GM20000 (cell line): Measurements from ENCODE around the gene SCRN1.

ENCODE experiments used
- DNase-seq: peaks from one replicate; pipeline ENCODE4 v3.0.0; 2012; ENCODE audit warnings: low spot score
- TF ChIP-seq, protein P1 (sequence below): IDR thresholded peaks from 2 replicates; pipeline ENCODE4 v1.5.1; 2012; ENCODE audit warnings: mild to moderate bottlenecking, control low read depth; ENCODE audit errors: extremely low read depth, missing control alignments

The SCRN1 gene

DNA sequence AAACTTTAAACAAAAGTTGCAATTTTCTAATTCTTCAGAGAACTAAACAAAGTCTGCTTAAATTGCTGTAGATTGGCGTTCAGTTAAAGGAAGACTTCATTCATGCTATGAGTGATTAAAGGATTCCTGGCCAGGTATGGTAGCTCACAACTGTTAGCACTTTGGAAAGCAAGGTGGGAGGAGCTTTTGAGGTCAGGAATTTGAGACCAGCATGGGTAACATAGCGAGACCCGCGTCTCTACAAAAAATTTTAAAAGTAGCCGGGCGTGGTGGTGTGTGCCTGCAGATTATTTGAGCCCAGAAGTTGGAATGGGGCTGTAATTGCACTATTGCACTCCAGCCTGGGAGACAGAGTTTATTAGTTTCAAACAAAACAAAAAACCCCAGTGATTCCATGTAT lies 13.5 kb upstream of the SCRN1 start:
- no peak for DNase-seq
- TF ChIP-seq, protein P1, sequence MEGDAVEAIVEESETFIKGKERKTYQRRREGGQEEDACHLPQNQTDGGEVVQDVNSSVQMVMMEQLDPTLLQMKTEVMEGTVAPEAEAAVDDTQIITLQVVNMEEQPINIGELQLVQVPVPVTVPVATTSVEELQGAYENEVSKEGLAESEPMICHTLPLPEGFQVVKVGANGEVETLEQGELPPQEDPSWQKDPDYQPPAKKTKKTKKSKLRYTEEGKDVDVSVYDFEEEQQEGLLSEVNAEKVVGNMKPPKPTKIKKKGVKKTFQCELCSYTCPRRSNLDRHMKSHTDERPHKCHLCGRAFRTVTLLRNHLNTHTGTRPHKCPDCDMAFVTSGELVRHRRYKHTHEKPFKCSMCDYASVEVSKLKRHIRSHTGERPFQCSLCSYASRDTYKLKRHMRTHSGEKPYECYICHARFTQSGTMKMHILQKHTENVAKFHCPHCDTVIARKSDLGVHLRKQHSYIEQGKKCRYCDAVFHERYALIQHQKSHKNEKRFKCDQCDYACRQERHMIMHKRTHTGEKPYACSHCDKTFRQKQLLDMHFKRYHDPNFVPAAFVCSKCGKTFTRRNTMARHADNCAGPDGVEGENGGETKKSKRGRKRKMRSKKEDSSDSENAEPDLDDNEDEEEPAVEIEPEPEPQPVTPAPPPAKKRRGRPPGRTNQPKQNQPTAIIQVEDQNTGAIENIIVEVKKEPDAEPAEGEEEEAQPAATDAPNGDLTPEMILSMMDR: no peak

DNA sequence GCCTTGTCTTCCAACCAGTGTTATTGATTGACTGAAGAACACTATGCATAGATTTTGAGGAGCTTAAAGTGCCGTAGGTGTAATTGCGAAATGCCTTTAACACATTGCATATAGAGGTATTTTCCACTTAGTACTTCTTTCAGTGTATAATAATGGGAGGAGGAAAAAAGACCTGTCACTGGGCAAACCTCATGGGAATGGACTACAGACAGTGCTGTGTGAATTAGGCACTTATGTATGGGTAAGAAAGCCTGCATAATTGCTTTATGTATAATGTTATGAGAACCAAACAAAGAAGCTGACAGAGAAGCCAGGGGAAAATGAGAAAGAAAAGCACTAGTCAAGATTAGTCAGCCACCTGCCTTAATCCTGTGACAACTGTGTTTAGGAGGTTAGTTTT lies 12.4 kb upstream of the SCRN1 start:
- TF ChIP-seq, protein P1: no peak
- DNase-seq: no peak

DNA sequence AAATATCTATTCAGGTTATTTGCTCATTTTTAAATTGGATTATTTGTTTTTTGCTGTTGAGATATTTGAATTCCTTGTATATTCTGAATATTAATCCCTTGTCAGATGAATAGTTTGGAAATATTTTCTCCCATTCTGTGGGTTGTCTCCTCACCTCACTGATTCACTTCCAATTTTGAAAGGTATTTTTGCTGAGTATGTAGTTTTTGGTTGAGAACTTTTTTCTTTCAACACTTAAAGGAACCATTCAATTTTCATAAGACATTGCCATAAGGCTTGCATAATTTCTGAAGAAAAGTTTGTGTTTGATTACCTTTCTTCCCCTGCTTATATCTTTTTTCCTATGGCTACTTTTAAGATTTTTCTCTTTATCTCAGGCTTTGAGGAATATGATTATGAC lies 8.9 kb upstream of the SCRN1 start:
- no peak for DNase-seq
- TF ChIP-seq, protein P1: no peak

DNA sequence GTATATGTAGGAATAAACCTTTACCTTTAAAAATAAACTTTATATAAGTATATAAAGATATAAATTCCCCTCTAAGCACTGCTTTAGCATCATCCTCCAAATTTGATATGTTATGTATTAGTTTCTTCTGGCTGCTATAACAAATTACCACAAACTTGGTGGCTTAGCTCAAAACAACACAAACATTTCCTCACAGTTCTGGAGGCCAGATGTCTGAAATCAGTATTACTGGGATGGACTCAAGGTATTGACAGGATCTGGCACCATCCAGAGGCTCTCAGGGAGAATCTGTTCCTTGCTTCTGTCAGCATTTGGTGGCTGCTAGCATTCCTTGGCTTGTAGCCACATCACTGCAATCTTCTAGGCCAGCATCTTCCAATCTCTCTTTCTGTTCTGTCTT lies 6.7 kb upstream of the SCRN1 start:
- TF ChIP-seq, protein P1: no peak
- no peak for DNase-seq

DNA sequence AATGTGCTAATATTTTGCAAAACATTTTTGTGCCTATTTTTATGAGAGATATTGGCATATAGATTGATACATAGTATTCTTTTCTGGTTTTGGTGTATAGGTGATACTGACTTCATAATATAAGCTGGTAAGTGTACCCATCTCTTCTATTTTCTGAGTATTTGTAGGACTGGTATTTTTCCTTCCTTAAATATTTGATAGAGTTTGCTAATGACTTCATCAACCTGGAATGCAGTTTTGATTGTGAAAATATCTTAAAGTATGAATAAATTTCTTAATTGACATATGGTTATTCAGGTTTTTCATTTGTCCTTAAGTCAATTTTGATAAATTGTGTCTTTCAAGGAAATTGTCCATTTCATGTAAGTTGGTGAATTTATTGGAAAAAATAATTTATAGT lies 6.1 kb upstream of the SCRN1 start:
- DNase-seq: no peak
- TF ChIP-seq, protein P1: no peak

DNA sequence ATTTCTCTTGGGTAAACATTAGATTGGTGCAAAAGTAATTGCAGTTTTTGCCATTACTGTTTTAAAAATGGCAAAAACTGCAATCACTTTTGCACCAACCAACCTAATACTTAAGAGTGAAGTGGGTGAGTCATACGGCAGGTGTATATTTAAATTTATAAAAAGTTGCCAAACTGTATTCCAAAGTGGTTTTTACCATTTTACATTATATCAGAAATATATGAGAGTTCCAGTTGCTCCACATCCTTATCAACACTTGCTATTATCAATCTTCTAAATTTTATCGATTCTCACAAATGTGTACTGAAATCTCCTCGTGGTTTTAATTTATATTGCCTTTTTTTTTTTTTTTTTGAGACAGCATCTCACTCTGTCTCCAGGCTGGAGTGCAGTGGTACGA lies 3.5 kb upstream of the SCRN1 start:
- no peak for DNase-seq
- TF ChIP-seq, protein P1: no peak

DNA sequence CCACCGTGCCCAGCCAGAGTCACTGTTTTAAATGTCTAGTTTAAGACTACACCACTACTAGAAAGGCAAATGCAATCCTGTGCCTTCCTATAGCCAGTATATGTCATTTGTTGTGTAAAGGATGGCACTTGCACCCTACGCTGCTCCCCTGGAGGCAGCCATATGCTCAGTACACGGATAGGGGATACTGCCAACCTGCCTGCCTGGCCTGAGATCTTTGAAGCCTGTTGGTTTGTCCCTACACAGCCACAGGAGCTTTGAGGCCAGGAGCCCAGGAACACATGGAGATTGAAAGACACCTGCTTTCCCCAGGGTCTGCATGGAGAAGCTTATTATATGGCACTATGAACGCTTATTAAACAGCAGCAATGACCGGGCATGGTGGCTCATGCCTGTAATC lies 2.3 kb upstream of the SCRN1 start:
- no peak for DNase-seq
- TF ChIP-seq, protein P1: no peak
